Stimulated activated CD8-positive, alpha-beta memory T cell treated with anti-CD3 and anti-CD28 coated beads, Interleukin-12 subunit alpha, Interleukin-12 subunit beta, amount 100 ng/mL, for 24 hours (primary cell): ENCODE measurements around the gene FNIP2.

Experiments used
- DNase-seq: peaks from one replicate; pipeline ENCODE4 v3.0.0-alpha.2; 2020; ENCODE audit errors: extremely low read depth

The FNIP2 gene

DNA sequence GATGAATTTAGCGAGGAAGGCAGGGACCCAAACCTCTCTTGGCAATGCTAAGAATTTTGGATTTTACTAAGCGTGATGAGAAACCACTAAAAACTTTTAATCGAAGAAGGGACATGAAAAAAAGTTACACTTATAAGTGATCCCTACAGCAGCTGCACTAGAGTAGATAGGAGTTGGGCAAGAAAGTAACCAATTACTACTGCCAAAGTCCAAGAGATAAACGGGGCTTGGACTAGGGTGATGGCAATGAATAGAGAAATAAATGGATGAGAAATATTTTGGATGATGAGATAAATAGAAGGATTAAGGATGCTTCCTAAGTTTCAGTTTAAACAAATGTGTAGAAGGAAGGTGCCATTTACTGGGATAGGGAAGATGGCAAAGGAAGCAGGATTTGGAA, 6.3 kb upstream of the FNIP2 start:
- DNase-seq: no peak

DNA sequence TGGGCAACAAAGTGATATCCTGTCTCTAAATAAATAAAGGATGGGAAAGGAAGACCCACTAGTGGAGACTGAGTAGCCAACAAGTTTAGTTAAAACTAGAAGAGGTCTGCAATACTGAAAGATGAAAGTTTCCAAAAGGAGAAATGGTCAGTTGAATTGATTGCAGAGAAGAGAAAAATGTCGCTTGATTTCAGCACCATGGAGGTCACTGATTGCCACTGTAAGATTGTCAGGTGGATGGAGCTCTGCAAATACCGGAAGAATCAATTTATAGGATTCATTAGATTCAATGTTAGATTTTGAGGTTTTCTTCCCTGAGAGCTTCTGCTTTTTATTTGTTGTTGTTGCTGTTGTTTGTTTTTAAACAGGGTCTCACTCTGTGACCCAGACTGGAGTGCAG, 5.4 kb upstream of the FNIP2 start:
- DNase-seq: no peak

DNA sequence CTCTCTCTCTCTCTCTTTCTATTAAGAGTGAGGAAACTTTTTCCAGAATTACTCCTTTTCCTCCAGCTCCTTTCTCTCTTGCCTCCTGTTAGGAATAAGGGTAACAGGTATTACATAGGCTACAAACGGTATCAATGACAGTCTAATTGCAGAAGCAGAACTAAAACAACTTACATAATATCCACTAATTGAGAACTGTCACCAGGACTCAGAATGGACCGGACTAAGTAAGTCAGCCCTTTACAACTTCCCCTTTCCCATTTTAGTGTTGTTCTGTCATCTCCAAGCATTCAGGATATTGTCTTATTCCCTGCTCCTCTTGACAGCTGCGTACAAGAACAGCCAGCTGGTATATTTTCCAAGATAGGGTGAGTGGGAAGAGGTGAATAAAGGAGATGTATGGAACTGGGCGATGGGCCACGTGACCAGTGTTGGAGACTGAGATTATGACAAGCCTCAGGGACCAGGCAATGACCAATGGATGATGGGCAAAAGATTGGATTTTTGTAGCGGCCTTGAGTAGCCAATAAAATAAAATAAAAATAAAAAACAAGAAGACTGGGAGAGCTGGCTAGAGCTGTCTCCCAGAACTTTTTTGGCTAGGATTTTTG, 2.3 kb upstream of the FNIP2 start:
- DNase-seq: no peak

DNA sequence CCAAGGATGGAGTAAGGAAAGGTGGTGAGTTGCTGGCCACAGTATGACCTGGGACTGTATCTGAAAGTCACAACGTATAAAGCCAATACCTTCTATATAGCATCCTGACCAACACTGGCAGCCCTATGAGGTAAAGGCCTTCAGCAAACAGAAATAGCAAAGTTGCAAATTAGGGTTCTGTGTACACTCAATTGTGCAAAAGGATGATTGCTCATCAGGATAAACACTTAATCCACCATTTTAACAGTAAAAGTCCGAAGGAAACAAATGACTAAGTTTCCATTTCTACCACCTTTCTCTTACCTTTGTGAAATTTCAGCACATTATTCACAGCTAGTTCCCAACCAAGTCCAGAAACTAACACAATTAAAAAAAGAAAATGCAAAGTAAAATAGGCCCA, 1.4 kb upstream of the FNIP2 start:
- no peak for DNase-seq

DNA sequence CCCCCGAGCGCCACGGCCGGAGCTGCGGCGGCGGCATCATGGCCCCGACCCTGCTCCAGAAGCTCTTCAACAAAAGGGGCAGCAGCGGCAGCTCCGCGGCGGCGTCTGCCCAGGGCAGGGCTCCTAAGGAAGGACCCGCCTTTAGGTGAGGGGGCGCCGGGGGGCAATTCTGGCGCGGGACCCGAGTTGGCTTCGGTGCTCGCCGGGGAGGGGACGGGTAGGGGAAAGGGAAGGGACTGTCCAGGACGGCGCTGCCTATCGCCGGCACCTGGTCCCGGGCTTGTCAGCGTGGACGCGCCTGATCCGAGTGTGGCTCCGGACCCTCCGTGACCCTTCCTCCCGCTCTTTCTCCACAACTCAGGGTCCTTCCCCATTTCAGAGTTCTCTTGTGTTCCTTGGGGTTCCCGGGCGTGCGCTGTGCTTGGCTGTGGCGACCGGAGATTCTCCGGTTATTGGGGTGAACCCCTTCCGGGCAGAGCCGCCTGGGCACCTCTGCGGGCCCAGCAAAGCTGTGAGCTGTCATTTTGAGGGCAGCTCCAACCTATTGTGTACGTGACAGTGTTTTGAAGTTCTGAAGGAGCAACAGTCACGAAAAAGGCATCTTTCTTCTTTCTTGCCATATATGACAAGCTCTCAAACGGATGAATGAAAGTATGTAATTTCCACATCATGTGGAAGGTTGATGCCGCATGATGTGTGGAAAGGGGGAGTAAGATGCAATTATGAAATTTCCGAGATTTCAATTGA, 522 bp downstream of the FNIP2 start:
- no peak for DNase-seq

DNA sequence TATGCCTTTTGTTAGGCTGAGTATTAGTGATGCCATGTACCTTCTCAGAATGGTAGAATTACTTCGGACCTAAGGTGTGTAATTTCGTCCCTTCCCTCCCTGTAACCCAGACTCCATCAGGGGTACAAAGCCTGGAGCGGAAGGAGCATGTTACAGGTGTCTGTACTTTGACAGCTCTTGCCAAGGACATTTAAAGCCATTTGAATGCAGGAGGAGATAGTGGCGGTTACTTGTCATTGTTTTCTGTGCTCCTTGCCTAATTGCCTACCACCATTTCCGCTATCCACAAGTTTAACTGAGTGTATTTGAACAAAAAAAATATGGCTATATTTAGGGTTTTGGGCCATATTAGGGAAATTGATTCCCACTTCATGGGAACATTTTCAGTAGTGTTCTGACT, 1.8 kb downstream of the FNIP2 start:
- DNase-seq: no peak

DNA sequence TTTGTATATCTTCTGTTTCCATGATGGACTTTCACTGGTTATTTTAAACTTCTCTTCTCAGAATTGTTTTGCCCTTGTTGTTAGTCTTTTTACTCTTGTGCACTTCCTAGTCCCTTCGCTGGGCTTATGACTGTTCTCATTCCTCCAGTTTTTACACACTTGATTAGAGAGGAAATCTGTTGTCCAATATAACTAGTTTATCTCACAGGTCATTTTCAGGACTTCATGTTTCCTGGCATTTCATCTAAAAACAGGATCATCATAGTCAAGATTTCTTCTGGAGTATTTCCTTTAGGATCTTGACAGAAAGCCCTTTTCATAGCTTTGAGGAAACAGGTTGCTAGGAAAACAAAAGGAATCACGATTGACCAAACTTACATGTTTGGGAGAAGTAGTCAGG, 3.0 kb downstream of the FNIP2 start:
- DNase-seq: no peak

DNA sequence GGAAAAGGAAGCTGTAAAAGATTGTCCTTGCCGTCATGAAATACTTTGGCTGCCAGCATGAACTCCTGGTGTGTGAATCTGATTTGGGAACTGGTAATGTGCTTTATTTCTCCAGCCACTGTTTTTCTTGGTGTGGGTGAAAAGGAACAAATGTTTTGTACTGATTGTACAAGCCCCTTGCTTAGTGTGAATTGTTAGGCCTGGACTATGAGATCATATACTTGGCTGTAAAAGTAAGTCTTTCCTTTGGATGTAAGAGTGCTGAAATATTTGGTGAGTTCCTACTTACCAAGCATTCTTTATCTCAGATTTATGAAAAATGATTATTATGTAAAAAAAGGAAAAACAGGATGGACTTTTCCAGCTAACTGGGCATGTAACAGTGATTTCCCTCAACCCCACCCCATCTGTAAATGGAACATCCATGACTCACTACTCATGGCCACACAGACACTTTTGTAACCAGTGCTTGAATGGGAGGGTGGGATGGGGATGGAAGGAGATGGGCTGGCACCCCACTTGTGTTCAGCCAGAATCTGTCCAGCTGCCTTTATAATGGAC, 6.3 kb downstream of the FNIP2 start:
- no peak for DNase-seq

DNA sequence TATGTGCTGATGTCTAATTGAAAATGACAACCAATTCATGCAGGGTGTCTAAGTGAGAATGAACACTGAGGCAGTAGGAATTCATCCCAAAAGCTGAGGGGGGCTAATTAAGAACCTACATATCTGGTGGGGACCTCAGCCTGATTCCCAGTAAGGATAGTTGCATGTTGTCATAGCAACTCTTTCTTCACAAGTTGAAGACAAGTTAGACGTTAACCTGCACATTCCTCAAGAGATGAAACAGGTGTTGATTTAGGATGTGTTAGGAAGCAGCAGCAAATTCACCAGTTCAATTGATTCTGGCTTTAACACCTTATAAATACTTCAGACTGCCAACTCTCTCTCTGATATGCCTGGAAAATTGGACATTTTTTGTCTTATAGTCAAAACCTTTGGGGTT, 7.3 kb downstream of the FNIP2 start:
- DNase-seq: no peak

DNA sequence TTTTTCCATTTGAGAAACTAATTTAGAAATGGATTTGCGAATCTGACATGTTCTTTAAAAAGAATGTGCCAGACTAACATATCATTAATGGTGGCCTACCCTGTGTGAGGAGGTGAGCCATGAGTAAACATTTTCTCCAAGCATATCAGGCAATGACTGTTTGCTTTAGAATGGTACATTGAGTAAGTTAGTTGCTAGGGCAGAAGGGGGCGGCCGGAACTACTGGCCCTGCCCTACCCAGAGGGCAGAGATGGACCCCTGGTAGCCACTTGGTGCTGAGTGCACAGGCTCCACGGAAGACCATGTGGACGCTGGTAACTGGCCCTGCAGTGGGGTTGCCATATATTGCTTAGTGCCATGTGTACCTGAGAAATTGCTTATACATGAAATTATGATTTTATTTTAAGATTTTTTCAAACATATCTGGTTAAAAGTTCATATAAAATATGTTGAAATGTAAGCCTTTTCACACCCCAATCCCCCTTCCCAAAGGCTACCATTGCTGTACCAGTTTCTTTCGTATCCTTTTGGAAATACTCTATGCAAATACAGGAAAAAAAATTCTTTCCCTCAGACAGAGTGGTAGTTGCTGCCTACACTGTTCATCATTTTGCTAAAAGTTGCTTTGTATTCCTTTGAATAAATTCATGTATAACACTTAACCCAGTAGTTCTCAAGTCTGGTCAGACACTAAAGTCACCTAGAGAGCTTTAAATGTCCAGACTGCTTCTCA, 8.8 kb downstream of the FNIP2 start:
- no peak for DNase-seq

DNA sequence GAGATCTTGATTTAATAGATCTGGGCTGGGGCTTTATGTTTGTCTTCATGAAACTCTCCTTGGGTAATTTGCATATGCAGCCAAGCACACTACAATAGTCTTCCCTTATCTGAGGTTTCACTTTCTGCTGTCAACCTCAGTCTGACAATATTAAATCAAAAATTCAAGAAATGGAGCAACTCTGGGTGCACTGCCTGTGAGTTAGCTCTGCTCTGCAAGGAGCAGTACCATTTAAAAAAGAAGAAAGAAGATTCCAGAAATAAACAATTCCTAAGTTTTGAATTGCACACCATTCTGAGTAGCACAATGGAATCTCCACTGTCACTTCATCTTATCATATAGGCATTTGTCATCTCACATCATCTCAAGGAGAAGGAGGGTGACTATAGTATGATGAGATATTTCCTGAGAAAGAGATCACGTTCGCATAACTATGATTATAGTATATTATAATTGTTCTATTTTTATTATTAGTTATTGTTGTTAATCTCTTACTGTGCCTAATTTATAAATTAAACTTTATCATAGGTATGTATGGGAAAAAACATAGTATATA, 9.4 kb downstream of the FNIP2 start:
- DNase-seq: no peak

DNA sequence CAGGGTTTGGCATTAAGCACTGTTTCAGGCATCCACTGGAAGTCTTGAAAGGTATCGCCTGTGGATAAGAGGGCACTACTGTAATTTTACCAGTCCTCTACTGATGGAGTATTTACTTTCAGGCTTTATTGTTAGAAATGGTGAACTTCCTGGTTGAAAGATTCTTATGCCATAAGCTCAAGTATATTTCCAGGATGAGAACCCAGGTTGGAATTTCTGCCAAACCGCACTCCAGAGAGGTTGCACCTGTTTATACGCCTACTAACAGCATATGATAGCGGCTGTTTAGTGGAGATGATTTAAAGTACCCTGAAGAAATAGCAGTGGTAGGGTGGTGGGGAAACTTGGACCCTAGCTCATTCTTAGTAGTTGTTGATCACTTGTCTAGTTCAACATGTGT, 9.9 kb downstream of the FNIP2 start:
- DNase-seq: no peak

DNA sequence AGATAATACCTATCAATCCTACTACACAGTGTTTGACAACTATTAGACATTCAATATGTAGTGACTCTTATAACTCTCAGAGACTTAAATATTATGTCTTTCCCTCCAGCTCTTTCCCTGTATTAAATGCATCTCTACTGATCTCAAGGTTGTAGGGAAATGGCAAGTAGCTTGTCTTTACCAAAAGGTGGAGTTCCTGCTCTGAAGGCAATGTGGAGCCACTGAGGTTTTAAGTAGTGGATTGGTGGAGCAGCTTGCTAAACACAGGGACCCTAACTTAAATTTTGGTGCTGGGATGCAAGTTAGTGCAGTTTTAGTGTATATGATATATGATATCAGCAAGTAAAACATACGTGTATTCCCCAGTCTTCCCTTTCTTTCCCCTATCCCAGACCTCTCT, 13.1 kb downstream of the FNIP2 start:
- no peak for DNase-seq

DNA sequence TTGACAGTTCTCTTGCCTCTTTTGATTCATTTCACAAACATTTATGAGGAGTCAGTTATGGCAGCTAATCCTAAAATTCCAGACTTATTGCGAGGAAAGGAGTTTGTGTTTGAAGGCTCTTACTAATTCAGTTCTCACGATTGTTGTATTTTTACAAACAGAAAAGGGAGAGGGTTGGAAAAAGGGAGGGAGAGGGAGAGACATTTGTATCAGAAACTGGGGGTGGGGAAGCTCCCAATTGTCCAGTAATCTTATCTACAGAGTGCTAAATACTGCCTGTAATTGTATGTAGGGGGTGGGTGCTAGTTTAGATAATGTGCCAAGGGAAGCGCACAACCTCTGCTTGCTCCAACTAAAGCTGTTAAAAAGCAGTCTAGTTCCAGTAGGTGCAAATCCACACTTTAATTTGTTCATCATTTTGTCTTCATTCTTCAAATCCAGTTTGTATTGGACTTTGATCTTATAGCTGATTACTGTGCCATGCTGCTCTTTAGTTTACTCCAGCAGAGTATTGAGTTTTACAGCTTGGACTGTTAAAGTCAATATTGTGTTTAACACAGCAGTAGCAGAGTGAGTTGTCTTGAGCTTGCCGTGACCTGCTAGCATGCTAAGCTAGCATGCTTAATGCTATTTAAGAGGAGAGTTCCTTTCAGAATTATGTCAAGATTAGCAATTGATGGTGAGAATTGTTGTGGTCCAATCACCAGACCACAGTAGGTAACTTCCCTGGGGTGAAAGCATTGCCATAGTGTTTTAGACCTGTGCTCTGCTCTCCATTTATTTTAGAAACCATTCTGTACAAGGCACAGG, 13.9 kb downstream of the FNIP2 start:
- DNase-seq: no peak

DNA sequence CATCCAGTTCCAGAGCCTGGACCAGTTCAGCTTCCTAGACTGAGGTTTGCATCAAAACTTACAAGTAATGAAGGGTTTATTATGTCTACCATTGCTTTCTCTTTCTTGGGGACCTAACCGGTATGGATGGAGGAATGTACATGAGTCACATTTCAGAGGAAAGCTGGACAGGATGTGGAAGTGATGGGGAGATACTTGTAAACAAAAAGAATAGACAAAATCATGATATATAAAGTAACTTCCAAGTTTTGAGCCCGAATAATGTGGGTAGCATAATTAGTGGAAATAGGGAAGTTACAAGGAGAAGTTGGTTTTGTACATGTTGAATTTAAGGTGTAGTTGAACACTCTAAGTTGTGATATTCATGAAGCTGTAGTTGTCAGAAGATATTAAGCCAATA, 15.0 kb downstream of the FNIP2 start:
- DNase-seq: no peak

DNA sequence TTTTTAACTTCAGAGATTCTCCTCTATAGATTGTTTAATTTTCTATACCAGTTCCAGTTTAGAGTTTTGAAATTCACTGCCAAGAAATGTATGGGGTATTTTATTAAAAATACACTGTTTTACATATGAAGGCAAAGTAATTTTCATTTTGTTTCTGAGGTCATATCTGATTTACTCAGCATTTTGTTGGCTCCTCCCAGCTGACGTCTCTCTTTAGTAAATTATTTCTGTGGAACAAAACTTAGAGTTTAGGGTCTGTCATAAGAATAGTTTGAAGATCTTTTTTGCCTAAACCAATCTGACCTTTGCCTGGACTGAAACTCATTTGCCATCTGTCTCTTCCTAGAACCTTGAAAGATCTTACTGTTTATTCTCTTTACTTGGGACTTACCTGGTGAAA, 16.9 kb downstream of the FNIP2 start:
- DNase-seq: no peak

DNA sequence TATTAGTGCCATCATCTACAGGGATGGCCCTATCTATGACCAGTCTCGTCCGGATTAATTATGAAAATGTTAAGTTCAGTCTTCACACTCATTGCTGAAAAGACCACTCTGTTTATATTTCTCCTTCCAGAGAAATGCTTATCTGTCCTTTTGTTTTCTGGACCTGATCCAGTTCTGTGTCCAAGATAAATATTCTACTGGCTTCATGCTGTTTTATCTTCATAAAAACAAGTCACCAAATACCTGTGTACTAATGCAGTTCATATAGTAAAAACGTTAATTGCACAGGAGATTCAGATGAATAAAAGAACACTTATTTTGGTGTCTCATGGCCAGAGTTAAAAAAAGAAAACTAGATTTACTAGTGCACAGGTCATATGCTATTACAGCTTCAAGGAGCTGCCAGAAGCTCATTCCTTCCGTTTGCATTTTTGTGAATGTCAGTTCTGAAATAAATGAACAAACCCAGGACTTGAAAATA, 17.3 kb downstream of the FNIP2 start:
- no peak for DNase-seq

DNA sequence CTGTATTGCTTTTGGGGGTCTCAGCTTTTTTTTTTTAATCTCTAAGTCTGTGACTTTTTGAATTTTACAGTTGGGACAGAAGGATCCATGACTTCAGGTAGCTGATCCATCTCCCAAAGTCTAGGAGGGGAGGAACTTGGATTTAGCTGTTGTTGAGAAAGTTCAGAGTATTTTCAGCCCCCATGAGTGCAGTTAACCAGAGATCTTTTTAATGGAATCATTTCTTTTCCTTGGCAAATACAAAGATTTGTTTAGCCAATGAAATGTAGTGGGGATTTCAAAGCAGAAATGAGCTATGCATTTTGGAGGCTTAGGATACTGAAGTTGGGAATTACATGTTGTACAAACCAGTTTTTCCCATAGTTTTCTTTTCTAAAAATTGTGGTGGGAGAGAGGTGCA, 18.1 kb downstream of the FNIP2 start:
- DNase-seq: no peak

DNA sequence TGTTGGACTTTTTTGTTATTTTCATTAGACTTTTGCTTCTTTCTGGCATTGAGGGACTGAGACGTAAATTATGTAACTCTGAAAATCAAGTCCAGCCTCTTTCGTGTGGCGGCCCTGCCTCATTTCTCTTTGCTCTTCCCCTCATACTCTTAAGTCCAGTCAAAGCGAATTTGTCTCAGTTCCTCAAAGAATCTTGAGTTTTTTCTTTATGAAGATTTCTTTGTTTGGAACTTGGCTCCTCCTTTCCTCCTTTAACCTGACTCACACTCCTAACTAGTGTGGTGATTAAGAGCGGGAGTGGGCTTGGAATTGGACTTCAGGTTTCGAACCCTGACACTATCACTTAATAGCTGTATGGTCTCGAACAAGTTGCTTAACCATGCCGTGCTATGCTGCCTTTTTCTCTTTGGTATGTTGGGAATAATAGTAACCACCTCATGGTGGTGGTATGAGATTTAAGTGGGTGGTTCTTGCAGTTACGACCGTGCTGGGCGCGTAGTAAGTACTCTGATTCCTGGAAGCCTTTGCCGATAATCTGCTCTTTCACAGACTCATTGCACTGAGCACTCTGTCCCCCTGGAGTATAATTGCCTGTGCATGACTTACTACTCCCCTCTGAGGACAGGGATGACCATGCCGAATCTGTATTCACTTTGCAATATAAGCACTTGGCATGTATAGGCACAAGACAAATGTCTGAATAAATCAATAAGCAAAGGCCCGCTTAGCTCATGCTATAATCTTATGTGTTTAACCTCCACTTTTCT, 19.1 kb downstream of the FNIP2 start:
- DNase-seq: no peak

DNA sequence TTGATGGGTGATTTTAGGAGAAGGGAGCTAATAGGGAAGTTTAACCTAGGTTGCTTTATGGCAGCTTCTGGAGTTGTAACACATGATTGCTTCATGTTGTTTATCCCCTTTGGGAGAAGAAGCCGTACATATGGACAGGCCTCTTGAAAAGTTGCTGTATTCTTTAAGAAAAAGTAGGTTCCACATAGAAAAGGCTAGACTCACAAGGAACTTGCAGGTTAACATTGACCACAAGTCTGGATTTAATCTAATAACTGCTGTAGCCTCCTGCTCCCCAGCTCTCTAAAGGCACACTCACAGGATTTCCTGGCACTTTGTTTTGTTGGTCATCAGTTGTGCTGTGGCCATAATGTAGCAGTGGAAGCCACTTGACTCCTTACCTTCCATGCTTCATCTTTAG, 19.7 kb downstream of the FNIP2 start:
- no peak for DNase-seq

DNA sequence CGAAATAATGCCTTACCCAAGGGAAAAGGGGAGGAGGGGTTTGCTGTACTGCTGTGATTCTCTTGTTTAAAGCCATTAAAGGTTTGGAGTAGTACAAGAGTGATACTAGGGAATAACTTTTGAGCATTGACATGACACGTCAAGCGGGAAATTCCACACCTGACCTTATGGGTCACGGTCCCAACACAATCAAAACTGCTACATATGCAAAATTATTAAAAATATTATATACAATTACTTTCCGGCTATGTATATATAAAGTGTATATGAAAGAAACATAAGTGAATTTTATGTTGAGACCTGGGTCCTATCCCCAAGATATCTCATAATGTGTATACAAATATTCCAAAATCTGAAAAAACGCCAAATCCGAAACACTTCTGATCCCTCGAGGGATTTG, 21.0 kb downstream of the FNIP2 start:
- DNase-seq: no peak
